OCI-LY7 (cell line): ENCODE measurements around the gene TNIK.

Experiments
- EZH2phosphoT487 ChIP-seq: fragments of 200-600 bp; sonication (generic); IDR thresholded peaks from 2 replicates; pipeline ENCODE4 v1.6.1; 2018; ENCODE audit warnings: low read depth, borderline replicate concordance, mild to moderate bottlenecking, mixed run types, antibody characterized with exemption, low read length, moderate library complexity, mixed read lengths
- TF ChIP-seq, protein P1 (sequence below): fragments of 200-600 bp; sonication (generic); conservative IDR thresholded peaks from 2 replicates; pipeline ENCODE4 v1.5.1; 2014; ENCODE audit warnings: mild to moderate bottlenecking, antibody characterized with exemption, low read length, moderate library complexity, mixed read lengths

DNA sequence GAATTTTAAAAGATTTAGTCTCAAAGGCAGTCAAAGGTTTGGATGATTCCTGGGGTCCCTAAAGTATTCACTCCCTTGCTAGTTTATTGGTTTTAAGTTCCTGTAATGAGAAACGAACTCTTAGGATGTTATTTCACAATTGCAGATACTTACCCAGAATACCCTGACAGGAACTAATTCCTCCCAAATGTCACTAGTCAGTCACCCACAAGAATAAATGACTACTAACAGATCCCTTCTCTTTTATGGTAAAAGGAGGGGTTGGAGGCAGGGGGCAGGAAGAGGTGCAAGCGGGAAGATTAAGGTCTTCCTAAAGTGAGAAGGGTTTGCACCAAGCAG lies 259.5 kb downstream of the TNIK start:
- TF ChIP-seq, protein P1, sequence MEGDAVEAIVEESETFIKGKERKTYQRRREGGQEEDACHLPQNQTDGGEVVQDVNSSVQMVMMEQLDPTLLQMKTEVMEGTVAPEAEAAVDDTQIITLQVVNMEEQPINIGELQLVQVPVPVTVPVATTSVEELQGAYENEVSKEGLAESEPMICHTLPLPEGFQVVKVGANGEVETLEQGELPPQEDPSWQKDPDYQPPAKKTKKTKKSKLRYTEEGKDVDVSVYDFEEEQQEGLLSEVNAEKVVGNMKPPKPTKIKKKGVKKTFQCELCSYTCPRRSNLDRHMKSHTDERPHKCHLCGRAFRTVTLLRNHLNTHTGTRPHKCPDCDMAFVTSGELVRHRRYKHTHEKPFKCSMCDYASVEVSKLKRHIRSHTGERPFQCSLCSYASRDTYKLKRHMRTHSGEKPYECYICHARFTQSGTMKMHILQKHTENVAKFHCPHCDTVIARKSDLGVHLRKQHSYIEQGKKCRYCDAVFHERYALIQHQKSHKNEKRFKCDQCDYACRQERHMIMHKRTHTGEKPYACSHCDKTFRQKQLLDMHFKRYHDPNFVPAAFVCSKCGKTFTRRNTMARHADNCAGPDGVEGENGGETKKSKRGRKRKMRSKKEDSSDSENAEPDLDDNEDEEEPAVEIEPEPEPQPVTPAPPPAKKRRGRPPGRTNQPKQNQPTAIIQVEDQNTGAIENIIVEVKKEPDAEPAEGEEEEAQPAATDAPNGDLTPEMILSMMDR: no peak
- no peak for TF ChIP-seq EZH2phosphoT487
